ENCODE data around the gene LUC7L3.

Gene LUC7L3

GRCh38 chr17:50675190-50675589 is 44.2 kb upstream of the LUC7L3 start:
- H3K9ac ChIP-seq (ENCODE audit: low read length), result no peak overlapping the region
- H3K27ac ChIP-seq (ENCODE audit: low read length), result no peak overlapping the region
- H3F3A ChIP-seq (ENCODE audit: insufficient read depth, low read length), result no peaks in the 10 kb centered on the region
- no peak overlapping the region for H3K4me2 ChIP-seq (ENCODE audit: low read depth, low read length)
- H2AFZ ChIP-seq (ENCODE audit: low read length), result no peak overlapping the region
- H4K20me1 ChIP-seq (ENCODE audit: insufficient read depth, low read length), result no peaks in the 10 kb centered on the region
- no peaks in the 10 kb centered on the region for H3K4me1 ChIP-seq (ENCODE audit: low read length)
- no peak for DNase-seq
- H3K27me3 ChIP-seq (replicated peaks; ENCODE audit: insufficient read depth, low read length), result no peaks in the 10 kb centered on the region
- no peaks in the 10 kb centered on the region for H3K79me2 ChIP-seq (ENCODE audit: low read length)
- no peak for TF ChIP-seq EZH2 (optimal IDR thresholded peaks at IDR 0.05; ENCODE audit: low read depth, low read length)
- no peaks in the 10 kb centered on the region for H3K9me3 ChIP-seq (replicated peaks; ENCODE audit: insufficient read depth, low read length)
- H3K36me3 ChIP-seq (replicated peaks; ENCODE audit: insufficient read depth, low read length), result no peaks in the 10 kb centered on the region
- H3K4me3 ChIP-seq (ENCODE audit: low read length), result no peak overlapping the region
- no peaks in the 10 kb centered on the region for H3K9me2 ChIP-seq (replicated peaks; ENCODE audit: insufficient read depth, low read length)

DNA sequence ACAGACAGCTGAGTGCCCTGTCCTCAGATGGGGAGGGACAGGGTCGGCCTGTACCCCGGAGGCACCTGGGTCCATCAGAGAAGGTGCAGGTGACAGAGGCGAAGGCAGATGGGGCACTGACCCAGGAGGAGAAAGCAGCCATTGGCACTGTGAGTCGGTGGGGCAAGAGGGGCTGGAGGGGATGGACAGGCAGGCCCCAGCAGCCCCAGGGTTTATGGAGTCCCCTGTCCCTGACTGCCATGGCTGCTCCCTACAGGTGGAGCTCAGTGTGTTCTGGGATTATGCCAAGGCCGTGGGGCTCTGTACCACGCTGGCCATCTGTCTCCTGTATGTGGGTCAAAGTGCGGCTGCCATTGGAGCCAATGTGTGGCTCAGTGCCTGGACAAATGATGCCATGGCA is 43.8 kb upstream of the LUC7L3 start:
- H4K20me1 ChIP-seq (ENCODE audit: insufficient read depth, low read length), result no peaks in the 10 kb centered on the region
- no peak for TF ChIP-seq CTCF (IDR thresholded peaks at IDR 0.05; ENCODE audit: low read length)
- no peak for TF ChIP-seq EZH2 (optimal IDR thresholded peaks at IDR 0.05; ENCODE audit: low read depth, low read length)
- no peak for TF ChIP-seq EZH2phosphoT487 (IDR thresholded peaks at IDR 0.05; ENCODE audit: low read length)
- DNase-seq, result no peak
- H3K9me3 ChIP-seq (replicated peaks; ENCODE audit: insufficient read depth, low read length), result no peaks in the 10 kb centered on the region
- no peaks in the 10 kb centered on the region for H3K36me3 ChIP-seq (replicated peaks; ENCODE audit: insufficient read depth, low read length)
- no peak overlapping the region for H3K9ac ChIP-seq (ENCODE audit: low read length)
- H2AFZ ChIP-seq (ENCODE audit: low read length), result no peak overlapping the region
- no peak overlapping the region for H3K27ac ChIP-seq (ENCODE audit: low read length)
- no peaks in the 10 kb centered on the region for H3K79me2 ChIP-seq (ENCODE audit: low read length)
- H3F3A ChIP-seq (ENCODE audit: insufficient read depth, low read length), result no peaks in the 10 kb centered on the region
- H3K9me2 ChIP-seq (replicated peaks; ENCODE audit: insufficient read depth, low read length), result no peaks in the 10 kb centered on the region
- no peaks in the 10 kb centered on the region for H3K27me3 ChIP-seq (replicated peaks; ENCODE audit: insufficient read depth, low read length)
- no peak overlapping the region for H3K4me2 ChIP-seq (ENCODE audit: low read depth, low read length)
- no peaks in the 10 kb centered on the region for H3K4me1 ChIP-seq (ENCODE audit: low read length)
- no peak overlapping the region for H3K4me3 ChIP-seq (ENCODE audit: low read length)

DNA sequence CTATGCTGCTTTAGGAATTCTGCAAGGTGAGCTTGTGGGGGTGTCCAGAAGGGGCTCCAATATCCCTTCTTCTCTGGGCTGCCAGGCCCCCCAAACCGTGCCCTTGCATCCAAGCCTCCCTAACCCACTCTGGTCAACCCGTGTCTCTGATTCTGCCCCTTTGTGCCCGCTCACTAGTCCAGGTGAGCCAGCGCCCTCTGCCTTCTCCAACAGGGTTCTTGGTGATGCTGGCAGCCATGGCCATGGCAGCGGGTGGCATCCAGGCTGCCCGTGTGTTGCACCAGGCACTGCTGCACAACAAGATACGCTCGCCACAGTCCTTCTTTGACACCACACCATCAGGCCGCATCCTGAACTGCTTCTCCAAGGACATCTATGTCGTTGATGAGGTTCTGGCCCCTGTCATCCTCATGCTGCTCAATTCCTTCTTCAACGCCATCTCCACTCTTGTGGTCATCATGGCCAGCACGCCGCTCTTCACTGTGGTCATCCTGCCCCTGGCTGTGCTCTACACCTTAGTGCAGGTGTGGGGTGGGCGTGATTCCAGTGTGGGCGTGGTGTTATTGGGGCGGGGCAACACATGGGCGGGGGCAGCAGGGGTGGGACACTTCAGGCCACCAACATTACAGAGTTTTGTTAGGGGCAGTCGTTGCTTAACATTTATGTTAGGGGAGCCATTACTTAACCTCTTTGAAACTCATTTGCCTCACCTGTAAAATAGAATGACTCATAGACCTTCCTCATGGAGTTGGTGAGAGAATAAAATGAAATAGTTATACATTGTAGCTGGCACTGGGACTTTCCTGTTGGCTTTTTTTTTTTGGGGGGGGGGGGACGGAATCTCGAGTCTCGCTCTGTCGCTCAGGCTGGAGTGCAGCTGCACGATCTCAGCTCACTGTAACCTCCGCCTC is 43.1 kb upstream of the LUC7L3 start:
- no peak overlapping the region for H3K9ac ChIP-seq (ENCODE audit: low read length)
- H3K27me3 ChIP-seq (replicated peaks; ENCODE audit: insufficient read depth, low read length), result 0 out of 2 replicates have a peak, but pooled peaks cover 2% of the 10 kb centered on the region
- H3K9me3 ChIP-seq (replicated peaks; ENCODE audit: insufficient read depth, low read length), result no peaks in the 10 kb centered on the region
- no peaks in the 10 kb centered on the region for H4K20me1 ChIP-seq (ENCODE audit: insufficient read depth, low read length)
- no peak overlapping the region for H2AFZ ChIP-seq (ENCODE audit: low read length)
- no peak overlapping the region for H3K27ac ChIP-seq (ENCODE audit: low read length)
- no peaks in the 10 kb centered on the region for H3K36me3 ChIP-seq (replicated peaks; ENCODE audit: insufficient read depth, low read length)
- H3F3A ChIP-seq (ENCODE audit: insufficient read depth, low read length), result no peaks in the 10 kb centered on the region
- TF ChIP-seq EZH2phosphoT487 (IDR thresholded peaks at IDR 0.05; ENCODE audit: low read length) (no peak), EZH2 (optimal IDR thresholded peaks at IDR 0.05; ENCODE audit: low read depth, low read length) (no peak), CTCF (IDR thresholded peaks at IDR 0.05; ENCODE audit: low read length) (no peak)
- no peak overlapping the region for H3K4me3 ChIP-seq (ENCODE audit: low read length)
- no peaks in the 10 kb centered on the region for H3K9me2 ChIP-seq (replicated peaks; ENCODE audit: insufficient read depth, low read length)
- H3K79me2 ChIP-seq (ENCODE audit: low read length), result no peaks in the 10 kb centered on the region
- no peak for DNase-seq
- no peaks in the 10 kb centered on the region for H3K4me1 ChIP-seq (ENCODE audit: low read length)
- H3K4me2 ChIP-seq (ENCODE audit: low read depth, low read length), result no peak overlapping the region

- H3K4me3 ChIP-seq (ENCODE audit: low read length), result no peak overlapping the region
- no peak for DNase-seq
Observed at GRCh38 chr17:50677851-50678375, 41.5 kb upstream of the LUC7L3 start.

More at GRCh38 chr17:50677851-50678375, 41.5 kb upstream of the LUC7L3 start:
- H3K9ac ChIP-seq (ENCODE audit: low read length), result no peak overlapping the region
- no peaks in the 10 kb centered on the region for H3K36me3 ChIP-seq (replicated peaks; ENCODE audit: insufficient read depth, low read length)
- H3F3A ChIP-seq (ENCODE audit: insufficient read depth, low read length), result no peaks in the 10 kb centered on the region
- no peaks in the 10 kb centered on the region for H3K4me1 ChIP-seq (ENCODE audit: low read length)
- no peak overlapping the region for H2AFZ ChIP-seq (ENCODE audit: low read length)
- H3K79me2 ChIP-seq (ENCODE audit: low read length), result no peaks in the 10 kb centered on the region
- H3K4me2 ChIP-seq (ENCODE audit: low read depth, low read length), result no peak overlapping the region
- H3K9me2 ChIP-seq (replicated peaks; ENCODE audit: insufficient read depth, low read length), result no peaks in the 10 kb centered on the region
- no peak for TF ChIP-seq CTCF (IDR thresholded peaks at IDR 0.05; ENCODE audit: low read length)
- no peak for TF ChIP-seq EZH2phosphoT487 (IDR thresholded peaks at IDR 0.05; ENCODE audit: low read length)
- no peak for TF ChIP-seq EZH2 (optimal IDR thresholded peaks at IDR 0.05; ENCODE audit: low read depth, low read length)
- 0 out of 2 replicates have a peak, but pooled peaks cover 8% of the 10 kb centered on the region for H3K27me3 ChIP-seq (replicated peaks; ENCODE audit: insufficient read depth, low read length)
- no peaks in the 10 kb centered on the region for H4K20me1 ChIP-seq (ENCODE audit: insufficient read depth, low read length)
- no peak overlapping the region for H3K27ac ChIP-seq (ENCODE audit: low read length)
- no peaks in the 10 kb centered on the region for H3K9me3 ChIP-seq (replicated peaks; ENCODE audit: insufficient read depth, low read length)

Measured in MM.1S (cell line).